ENCODE measurements around the gene SMARCA2. TPM values are rescaled to one million over a fixed set of nuclear protein-coding genes. Genes with fewer than 3 reads are reported as not detected.

Gene SMARCA2
- total and polyA plus RNA-seq, 10 of the 15 experiments (the other 5 are each of a cell fraction or from before 2014, with no cell fraction given) = 100 to 392 (median 204) TPM

- ChIA-PET POLR2A (no interaction called here), SMC1A (ENCODE audit: uncharacterized antibody, unreplicated experiment) (interaction anchor here (1.2 to 1.8 kb wide), 2 partner anchors 11 kb away, joined by 3 to 4 read pairs; no protein-coding TSS in a partner anchor), RAD21 (ENCODE audit: unreplicated experiment) (interaction anchor here (1.6 kb wide), 1 partner anchor 536 kb away, joined by 4 read pairs; no protein-coding TSS in a partner anchor), CTCF (no interaction called here)
- intact Hi-C loops (cut with micrococcal nuclease; ENCODE audit: unreplicated experiment) (no loop called here), in situ Hi-C loops (cut with MboI) (no loop called here)
- TF ChIP-seq TCF7 (IDR thresholded peaks at IDR 0.05; ENCODE audit: borderline replicate concordance) = no peak
- TF ChIP-seq CEBPB (IDR thresholded peaks at IDR 0.05; ENCODE audit: borderline replicate concordance in 1 of 2, low read depth in 2 of 2, low read length in 2 of 2) = no peak
- Histone ChIP-seq H4K20me1 (ENCODE audit: control insufficient read depth, insufficient read depth) (no peaks in the 10 kb centered on the region), H3K9ac (ENCODE audit: control insufficient read depth, insufficient read depth, low read length) (no peak overlapping the region), H3K4me2 (ENCODE audit: control insufficient read depth, insufficient read depth) (no peak overlapping the region), H3K27ac (ENCODE audit: control insufficient read depth, insufficient read depth) (no peak overlapping the region), H3K79me2 (ENCODE audit: control insufficient read depth, insufficient read depth, low read length) (no peaks in the 10 kb centered on the region), H3K9me3 (replicated peaks; ENCODE audit: control insufficient read depth, insufficient read depth, low read length) (no peaks in the 10 kb centered on the region), H3K4me1 (ENCODE audit: control insufficient read depth, insufficient read depth, low read length) (no peaks in the 10 kb centered on the region), H3K36me3 (ENCODE audit: control insufficient read depth in 2 of 2, insufficient read depth in 2 of 2, low read length in 1 of 2) (peaks cover 4 to 46% of the 10 kb centered on the region in 2 experiments), H3K27me3 (replicated peaks in 1 of 2; ENCODE audit: control insufficient read depth in 2 of 2, insufficient read depth in 2 of 2, low read length in 1 of 2) (no peaks in the 10 kb centered on the region), H3K4me3 (no peak overlapping the region), H2AFZ (ENCODE audit: control insufficient read depth, low read depth, low read length) (no peak overlapping the region)
- ATAC-seq = no peak
- FAIRE-seq = no peak
- no peak for DNase-seq (ENCODE audit: low read depth, low spot score)
- BruUV-seq (replicated peaks) = no TSS peak
- 72% methylated on average over 5 of the region's 5 CpGs for WGBS (ENCODE audit: insufficient coverage, insufficient replicate concordance, low lambda C conversion rate, missing lambda C conversion rate)
These were observed 177.3 kb downstream of the SMARCA2 start for GRCh38 chr9:2192356-2192979.

GRCh38 chr9:2193552-2193951 lies 178.4 kb downstream of the SMARCA2 start:
- no peaks in the 10 kb centered on the region for H3K4me1 ChIP-seq (ENCODE audit: control insufficient read depth, insufficient read depth, low read length)
- no peak overlapping the region for H3K27ac ChIP-seq (ENCODE audit: control insufficient read depth, insufficient read depth)
- H3K4me3 ChIP-seq = no peak overlapping the region
- no peak overlapping the region for H3K4me2 ChIP-seq (ENCODE audit: control insufficient read depth, insufficient read depth)
- peaks cover 4 to 48% of the 10 kb centered on the region in 2 experiments for H3K36me3 ChIP-seq (ENCODE audit: control insufficient read depth in 2 of 2, insufficient read depth in 2 of 2, low read length in 1 of 2)
- in situ Hi-C loops (cut with MboI) (no loop called here), intact Hi-C loops (cut with micrococcal nuclease; ENCODE audit: unreplicated experiment) (no loop called here)
- ChIA-PET CTCF (no interaction called here), RAD21 (ENCODE audit: unreplicated experiment) (no interaction called here), SMC1A (ENCODE audit: uncharacterized antibody, unreplicated experiment) (interaction anchor here (1.2 kb wide), 1 partner anchor 10 kb away, joined by 3 read pairs; no protein-coding TSS in a partner anchor), POLR2A (no interaction called here)
- H2AFZ ChIP-seq (ENCODE audit: control insufficient read depth, low read depth, low read length) = no peak overlapping the region
- BruUV-seq (replicated peaks) = no TSS peak
- H4K20me1 ChIP-seq (ENCODE audit: control insufficient read depth, insufficient read depth) = no peaks in the 10 kb centered on the region
- no peaks in the 10 kb centered on the region for H3K79me2 ChIP-seq (ENCODE audit: control insufficient read depth, insufficient read depth, low read length)
- no peak overlapping the region for H3K9ac ChIP-seq (ENCODE audit: control insufficient read depth, insufficient read depth, low read length)
- DNase-seq (ENCODE audit: low read depth, low spot score) = no peak
- no peaks in the 10 kb centered on the region; the same call in 2 of the 3 replicates for H3K9me3 ChIP-seq (replicated peaks; ENCODE audit: control insufficient read depth, insufficient read depth, low read length)
- WGBS (ENCODE audit: insufficient coverage, insufficient replicate concordance, low lambda C conversion rate, missing lambda C conversion rate) = 100% methylated on average over 2 of the region's 2 CpGs
- no peaks in the 10 kb centered on the region for H3K27me3 ChIP-seq (replicated peaks in 1 of 2; ENCODE audit: control insufficient read depth in 2 of 2, insufficient read depth in 2 of 2, low read length in 1 of 2)
- no peak for ATAC-seq
- FAIRE-seq = no peak
- TF ChIP-seq PAX5 (IDR thresholded peaks at IDR 0.05; ENCODE audit: borderline replicate concordance, low read depth, low read length) (no peak), PAX8 (IDR thresholded peaks at IDR 0.05) (no peak), ZNF592 (IDR thresholded peaks at IDR 0.05) (no peak), SKIL (IDR thresholded peaks at IDR 0.05; ENCODE audit: low read depth, poor library complexity, severe bottlenecking) (no peak), CREB1 (IDR thresholded peaks at IDR 0.05; ENCODE audit: low read depth) (no peak), ZNF274 (IDR thresholded peaks at IDR 0.05; ENCODE audit: insufficient read depth, insufficient read length) (no peak), NBN (IDR thresholded peaks at IDR 0.05) (no peak), IKZF1 (conservative IDR thresholded peaks at IDR 0.05) (no peak), MAX (IDR thresholded peaks at IDR 0.05; ENCODE audit: low read depth, low read length) (no peak), NR2C1 (IDR thresholded peaks at IDR 0.05) (no peak)

All from GM12878 (cell line).